Ascending aorta (tissue), 2 donors: ENCODE measurements around the gene LIMD2. TPM values are rescaled to one million over a fixed set of nuclear protein-coding genes. Genes with fewer than 3 reads are reported as not detected.

ENCODE experiments used
- DNase-seq, 2 donors: peaks; one replicate each; pipeline ENCODE4 v3.0.0-alpha.2; 2019; ENCODE audit warnings: low spot score in 2 of 2
- H3K27ac ChIP-seq, 2 donors: fragments of 200-600 bp; sonication (generic); one replicate each; pipeline ENCODE4 v1.5.1; 2016 to 2017; ENCODE audit warnings: mild to moderate bottlenecking in 1 of 2
- H3K27me3 ChIP-seq: fragments of 200-600 bp; sonication (generic); one replicate; pipeline ENCODE4 v1.5.1; 2017
- H3K36me3 ChIP-seq, 2 donors: fragments of 200-600 bp; sonication (generic); one replicate each; pipeline ENCODE4 v1.5.1; 2016
- H3K4me1 ChIP-seq, 2 donors: fragments of 200-600 bp; sonication (generic); one replicate each; pipeline ENCODE4 v1.5.1; 2016 to 2017; ENCODE audit warnings: mild to moderate bottlenecking in 1 of 2
- H3K4me3 ChIP-seq, 2 donors: fragments of 200-600 bp; sonication (generic); one replicate each; pipeline ENCODE4 v1.5.1; 2016 to 2017; ENCODE audit warnings: mild to moderate bottlenecking in 1 of 2
- H3K9me3 ChIP-seq, 2 donors: fragments of 200-600 bp; sonication (generic); one replicate each; pipeline ENCODE4 v1.5.1; 2016
- CTCF ChIP-seq, 3 experiments: fragments of 200-600 bp in 2 of 3; fragments of 450-650 bp in 1 of 3; sonication (generic) in 2 of 3; IDR thresholded peaks; one replicate each; pipeline ENCODE4 v1.5.1; 2016 to 2019; ENCODE audit warnings: antibody characterized with exemption in 3 of 3, mild to moderate bottlenecking in 1 of 3, moderate library complexity in 1 of 3
- intact Hi-C: fragments of 100-400 bp; cut with DNase I; formaldehyde crosslinking; loops from one replicate; pipeline ENCODE4 v1.15.1; 2023
- total RNA-seq: library from RNA; depleted of rRNA; stranded (reverse); fragments of >200 nt; gene quantifications from one replicate; pipeline ENCODE4 v1.1.0, GENCODE V29; 2016

The LIMD2 gene
- total RNA-seq, 1 donor from 2014 or later: 27.0 TPM

- intact Hi-C loops: loop anchor here (2.0 kb wide), 1 partner anchor 20 kb away; no protein-coding TSS in a partner anchor
- H3K36me3 ChIP-seq: peaks cover 8 to 15% of the 10 kb centered on the region in 2 donors
- H3K27me3 ChIP-seq: no peaks in the 10 kb centered on the region
- H3K9me3 ChIP-seq: no peaks in the 10 kb centered on the region
- H3K4me3 ChIP-seq: no peak overlapping the region
- peak overlapping the region; percentile 80 to 81 for H3K27ac ChIP-seq
- no peak for TF ChIP-seq CTCF (IDR thresholded peaks at IDR 0.05)
- no peak for DNase-seq
- peaks cover 9 to 26% of the 10 kb centered on the region in 2 donors for H3K4me1 ChIP-seq
Measured at GRCh38 chr17:63676584-63676983, 23.3 kb downstream of the LIMD2 start.

GRCh38 chr17:63675607-63676546 lies 24.0 kb downstream of the LIMD2 start:
- no peaks in the 10 kb centered on the region for H3K27me3 ChIP-seq
- H3K9me3 ChIP-seq: no peaks in the 10 kb centered on the region
- peaks cover 7 to 12% of the 10 kb centered on the region in 2 donors for H3K36me3 ChIP-seq
- peak overlapping the region; percentile 80 to 81 for H3K27ac ChIP-seq
- DNase-seq: peak in 1 of 2 donors; percentile 94
- peak overlapping the region; percentile 23 to 37 for H3K4me3 ChIP-seq
- TF ChIP-seq CTCF (IDR thresholded peaks at IDR 0.05): no peak
- peaks cover 9 to 26% of the 10 kb centered on the region in 2 donors for H3K4me1 ChIP-seq
- intact Hi-C loops: loop anchor here (2.0 kb wide), 1 partner anchor 21 kb away; no protein-coding TSS in a partner anchor

- H3K27me3 ChIP-seq: no peaks in the 10 kb centered on the region
- intact Hi-C loops: no loop called here
- DNase-seq: no peak
- no peak for TF ChIP-seq CTCF (IDR thresholded peaks at IDR 0.05)
- H3K4me3 ChIP-seq: peak overlapping the region in 1 of 2 donors; percentile 37
- peaks cover 7 to 16% of the 10 kb centered on the region in 2 donors for H3K36me3 ChIP-seq
- H3K27ac ChIP-seq: peak overlapping the region; percentile 80 to 81
- peaks cover 9 to 26% of the 10 kb centered on the region in 2 donors for H3K4me1 ChIP-seq
- H3K9me3 ChIP-seq: no peaks in the 10 kb centered on the region
Measured at GRCh38 chr17:63675231-63675606, 24.7 kb downstream of the LIMD2 start.

GRCh38 chr17:63672856-63673255 lies 27.1 kb downstream of the LIMD2 start:
- H3K36me3 ChIP-seq: peaks cover 21 to 29% of the 10 kb centered on the region in 2 donors
- DNase-seq: no peak
- no peak for TF ChIP-seq CTCF (IDR thresholded peaks at IDR 0.05)
- no peaks in the 10 kb centered on the region for H3K27me3 ChIP-seq
- H3K27ac ChIP-seq: peak overlapping the region in 1 of 2 donors; percentile 7
- peaks cover 9 to 26% of the 10 kb centered on the region in 2 donors for H3K4me1 ChIP-seq
- intact Hi-C loops: no loop called here
- no peak overlapping the region for H3K4me3 ChIP-seq
- no peaks in the 10 kb centered on the region for H3K9me3 ChIP-seq

GRCh38 chr17:63665527-63666214 lies 34.3 kb downstream of the LIMD2 start:
- Histone ChIP-seq H3K27me3 (no peaks in the 10 kb centered on the region), H3K4me1 (no peaks in the 10 kb centered on the region), H3K27ac (no peak overlapping the region), H3K4me3 (no peak overlapping the region), H3K36me3 (peaks cover 53 to 75% of the 10 kb centered on the region in 2 donors), H3K9me3 (no peaks in the 10 kb centered on the region)
- DNase-seq: no peak
- TF ChIP-seq CTCF (IDR thresholded peaks at IDR 0.05): no peak
- intact Hi-C loops: no loop called here
